Fibroblast of the aortic adventitia (primary cell): Measurements from ENCODE around the gene KCNJ13. TPM values are rescaled to one million over a fixed set of nuclear protein-coding genes. Genes with fewer than 3 reads are reported as not detected.

ENCODE experiments used
- DNase-seq: peaks from one replicate; pipeline ENCODE4 v3.0.0-alpha.2; 2010; ENCODE audit warnings: low read depth
- H3K4me3 ChIP-seq: 2 replicates; pipeline ENCODE4 v1.5.1; 2011; ENCODE audit warnings: low read depth, mild to moderate bottlenecking, control low read depth, low read length, moderate library complexity
- CTCF ChIP-seq: IDR thresholded peaks from 2 replicates; pipeline ENCODE4 v1.5.1; 2011; ENCODE audit warnings: mild to moderate bottlenecking, low read length, control low read depth, inconsistent platforms; ENCODE audit not compliant: insufficient read depth
- total RNA-seq: library from RNA; depleted of rRNA; stranded (reverse); fragments of >200 nt; gene quantifications from 2 replicates; pipeline ENCODE4 v1.2.3, GENCODE V29; 2012; ENCODE audit warnings: low replicate concordance

KCNJ13 gene
- total RNA-seq, 1 donor: not detected

- no peak overlapping the region for H3K4me3 ChIP-seq
- DNase-seq: no peak
- TF ChIP-seq CTCF: no peak
Measured at GRCh38 chr2:232800166-232800565, 23.8 kb upstream of the KCNJ13 start.

GRCh38 chr2:232798187-232798586, 21.8 kb upstream of the KCNJ13 start:
- no peak overlapping the region for H3K4me3 ChIP-seq
- peak; percentile 15 for DNase-seq
- TF ChIP-seq CTCF: no peak

GRCh38 chr2:232795920-232796319, 19.6 kb upstream of the KCNJ13 start:
- no peak for TF ChIP-seq CTCF
- DNase-seq: peak; percentile 73
- H3K4me3 ChIP-seq: no peak overlapping the region

- no peak for TF ChIP-seq CTCF
Measured at GRCh38 chr2:232794981-232795380, 18.6 kb upstream of the KCNJ13 start.

GRCh38 chr2:232793271-232793670, 16.9 kb upstream of the KCNJ13 start:
- DNase-seq: no peak
- TF ChIP-seq CTCF: no peak
- H3K4me3 ChIP-seq: no peak overlapping the region

More at GRCh38 chr2:232794981-232795380, 18.6 kb upstream of the KCNJ13 start:
- H3K4me3 ChIP-seq: no peak overlapping the region
- DNase-seq: no peak

GRCh38 chr2:232791518-232791917, 15.2 kb upstream of the KCNJ13 start:
- no peak for DNase-seq
- H3K4me3 ChIP-seq: no peak overlapping the region
- TF ChIP-seq CTCF: no peak

- no peak for DNase-seq
- no peak for TF ChIP-seq CTCF
- H3K4me3 ChIP-seq: no peak overlapping the region
Measured at GRCh38 chr2:232789082-232789481, 12.7 kb upstream of the KCNJ13 start.
